GM18507 (cell line): ENCODE data around the gene USP30.
"Not testable (repeated sequence)": the region's sequence is repeated elsewhere in the genome, so short reads cannot be mapped to it uniquely, and the experiment has no call there.

Experiments used
- DNase-seq: peaks from one replicate; pipeline ENCODE4 v3.0.0; 2011; ENCODE audit warnings: low read depth; ENCODE audit not compliant: insufficient read length; ENCODE audit errors: extremely low spot score
- FAIRE-seq: peaks from 2 replicates; lab custom pipeline; 2011; peaks lifted over from hg19 to GRCh38; lab: Jason Lieb, UNC

The USP30 gene

GRCh38 chr12:109052414-109053323 lies at the start of gene USP30:
USP30 (plus strand) TSS chr12:109052576; CDS start chr12:109052679, 103 bp downstream.
- FAIRE-seq = peak; percentile 35
- DNase-seq = peak; percentile 89

- DNase-seq (no peak), FAIRE-seq (no peak)
These were observed 48.4 kb upstream of the USP30 start for GRCh38 chr12:109004017-109004416.

- DNase-seq = no peak
These were observed 42.6 kb upstream of the USP30 start for GRCh38 chr12:109009766-109010165.

GRCh38 chr12:109010259-109010658 lies 42.1 kb upstream of the USP30 start:
- DNase-seq (no peak), FAIRE-seq (no peak)

More at GRCh38 chr12:109009766-109010165, 42.6 kb upstream of the USP30 start:
- FAIRE-seq = no peak

GRCh38 chr12:109014984-109015765 lies 37.2 kb upstream of the USP30 start:
- DNase-seq (no peak), FAIRE-seq (no peak)

- DNase-seq (no peak), FAIRE-seq (no peak)
These were observed 36.4 kb upstream of the USP30 start for GRCh38 chr12:109016016-109016415.

GRCh38 chr12:109016978-109017377 lies 35.4 kb upstream of the USP30 start:
- no peak for DNase-seq
- FAIRE-seq = no peak

- FAIRE-seq = no peak
- DNase-seq = no peak
These were observed 34.1 kb upstream of the USP30 start for GRCh38 chr12:109018296-109018695.

- FAIRE-seq (no peak), DNase-seq (no peak)
These were observed 32.1 kb upstream of the USP30 start for GRCh38 chr12:109020146-109020795.

GRCh38 chr12:109020796-109021380 lies 31.5 kb upstream of the USP30 start, which contains the start of gene SVOP:
SVOP (minus strand) TSS chr12:109021068; CDS start chr12:109020868, 200 bp downstream.
- peak; percentile 4 for DNase-seq
- FAIRE-seq = no peak

- DNase-seq = no peak
- FAIRE-seq = no peak
These were observed 24.6 kb upstream of the USP30 start for GRCh38 chr12:109027767-109028166.

- not testable (repeated sequence) for FAIRE-seq, DNase-seq
These were observed 23.8 kb upstream of the USP30 start for GRCh38 chr12:109028624-109029023.

GRCh38 chr12:109029411-109029810 lies 23.0 kb upstream of the USP30 start:
- FAIRE-seq (no peak), DNase-seq (no peak)

- FAIRE-seq (no peak), DNase-seq (no peak)
These were observed 18.9 kb upstream of the USP30 start for GRCh38 chr12:109033239-109034196.

GRCh38 chr12:109036975-109037374 lies 15.4 kb upstream of the USP30 start:
- FAIRE-seq (no peak), DNase-seq (no peak)

- DNase-seq = no peak
- FAIRE-seq = no peak
These were observed 8.1 kb upstream of the USP30 start for GRCh38 chr12:109044241-109044640.

- FAIRE-seq (no peak), DNase-seq (no peak)
These were observed 5.1 kb upstream of the USP30 start for GRCh38 chr12:109047081-109047805.

- DNase-seq, FAIRE-seq: not testable (repeated sequence)
These were observed 3.7 kb upstream of the USP30 start for GRCh38 chr12:109048706-109049105.
